Kidney epithelial cell (primary cell): ENCODE data around the gene TNFAIP2. TPM values are rescaled to one million over a fixed set of nuclear protein-coding genes. Genes with fewer than 3 reads are reported as not detected.
"Not testable (repeated sequence)": the region's sequence is repeated elsewhere in the genome, so short reads cannot be mapped to it uniquely, and the experiment has no call there.

Experiments
- DNase-seq: peaks from one replicate; pipeline ENCODE4 v3.0.0-alpha.2; 2010; ENCODE audit warnings: low read depth
- H3K27me3 ChIP-seq: 2 replicates; pipeline ENCODE4 v1.6.0; 2011; ENCODE audit warnings: low read length; ENCODE audit not compliant: control insufficient read depth, insufficient read depth
- H3K36me3 ChIP-seq: 2 replicates; pipeline ENCODE4 v1.5.1; 2011; ENCODE audit warnings: low read length; ENCODE audit not compliant: control insufficient read depth, insufficient read depth
- H3K4me3 ChIP-seq: 2 replicates; pipeline ENCODE4 v1.5.1; 2011; ENCODE audit warnings: low read depth, mild to moderate bottlenecking, control low read depth, low read length
- total RNA-seq: library from RNA; depleted of rRNA; stranded (reverse); fragments of >200 nt; gene quantifications from 2 replicates; pipeline ENCODE4 v1.2.3, GENCODE V29; 2015
- TF ChIP-seq, protein P1 (sequence below): IDR thresholded peaks from 2 replicates; pipeline ENCODE4 v1.5.1; 2011; ENCODE audit warnings: mild to moderate bottlenecking, moderate library complexity, low read length, control low read depth, inconsistent platforms; ENCODE audit not compliant: insufficient read depth, poor library complexity, severe bottlenecking

Gene TNFAIP2
- total RNA-seq, 1 donor from 2014 or later = 152 TPM

DNA sequence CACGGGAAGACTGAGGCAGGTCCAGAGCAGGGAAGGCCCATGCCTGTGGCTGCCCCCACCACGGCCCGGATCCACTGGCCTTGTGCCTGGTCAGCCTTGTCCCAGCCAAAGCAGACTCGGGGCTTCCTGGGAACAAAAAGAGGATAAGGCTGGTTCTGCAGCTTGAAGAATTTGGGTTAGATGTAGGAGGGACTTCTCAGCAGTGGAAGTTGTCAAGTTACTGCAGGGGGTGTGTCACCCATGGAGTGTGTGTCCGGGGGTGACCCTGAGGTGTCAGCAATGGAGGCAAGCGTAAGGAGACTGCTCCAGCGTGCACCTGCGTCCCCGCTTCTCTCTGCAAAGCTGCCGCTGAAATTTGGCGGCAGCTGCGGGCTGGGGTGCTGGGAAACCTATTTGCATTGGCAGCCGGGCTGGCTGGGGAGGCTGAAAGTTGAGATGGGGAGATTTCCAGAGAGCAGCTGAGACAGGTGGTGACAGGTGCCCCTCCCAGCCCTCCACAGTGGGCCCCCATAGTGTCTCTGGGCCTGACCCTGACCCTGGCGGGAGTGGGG is 12.5 kb upstream of the TNFAIP2 start:
- no peaks in the 10 kb centered on the region for H3K36me3 ChIP-seq
- H3K4me3 ChIP-seq = no peak overlapping the region
- no peaks in the 10 kb centered on the region for H3K27me3 ChIP-seq
- TF ChIP-seq, protein P1, sequence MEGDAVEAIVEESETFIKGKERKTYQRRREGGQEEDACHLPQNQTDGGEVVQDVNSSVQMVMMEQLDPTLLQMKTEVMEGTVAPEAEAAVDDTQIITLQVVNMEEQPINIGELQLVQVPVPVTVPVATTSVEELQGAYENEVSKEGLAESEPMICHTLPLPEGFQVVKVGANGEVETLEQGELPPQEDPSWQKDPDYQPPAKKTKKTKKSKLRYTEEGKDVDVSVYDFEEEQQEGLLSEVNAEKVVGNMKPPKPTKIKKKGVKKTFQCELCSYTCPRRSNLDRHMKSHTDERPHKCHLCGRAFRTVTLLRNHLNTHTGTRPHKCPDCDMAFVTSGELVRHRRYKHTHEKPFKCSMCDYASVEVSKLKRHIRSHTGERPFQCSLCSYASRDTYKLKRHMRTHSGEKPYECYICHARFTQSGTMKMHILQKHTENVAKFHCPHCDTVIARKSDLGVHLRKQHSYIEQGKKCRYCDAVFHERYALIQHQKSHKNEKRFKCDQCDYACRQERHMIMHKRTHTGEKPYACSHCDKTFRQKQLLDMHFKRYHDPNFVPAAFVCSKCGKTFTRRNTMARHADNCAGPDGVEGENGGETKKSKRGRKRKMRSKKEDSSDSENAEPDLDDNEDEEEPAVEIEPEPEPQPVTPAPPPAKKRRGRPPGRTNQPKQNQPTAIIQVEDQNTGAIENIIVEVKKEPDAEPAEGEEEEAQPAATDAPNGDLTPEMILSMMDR = no peak
- DNase-seq = no peak

DNA sequence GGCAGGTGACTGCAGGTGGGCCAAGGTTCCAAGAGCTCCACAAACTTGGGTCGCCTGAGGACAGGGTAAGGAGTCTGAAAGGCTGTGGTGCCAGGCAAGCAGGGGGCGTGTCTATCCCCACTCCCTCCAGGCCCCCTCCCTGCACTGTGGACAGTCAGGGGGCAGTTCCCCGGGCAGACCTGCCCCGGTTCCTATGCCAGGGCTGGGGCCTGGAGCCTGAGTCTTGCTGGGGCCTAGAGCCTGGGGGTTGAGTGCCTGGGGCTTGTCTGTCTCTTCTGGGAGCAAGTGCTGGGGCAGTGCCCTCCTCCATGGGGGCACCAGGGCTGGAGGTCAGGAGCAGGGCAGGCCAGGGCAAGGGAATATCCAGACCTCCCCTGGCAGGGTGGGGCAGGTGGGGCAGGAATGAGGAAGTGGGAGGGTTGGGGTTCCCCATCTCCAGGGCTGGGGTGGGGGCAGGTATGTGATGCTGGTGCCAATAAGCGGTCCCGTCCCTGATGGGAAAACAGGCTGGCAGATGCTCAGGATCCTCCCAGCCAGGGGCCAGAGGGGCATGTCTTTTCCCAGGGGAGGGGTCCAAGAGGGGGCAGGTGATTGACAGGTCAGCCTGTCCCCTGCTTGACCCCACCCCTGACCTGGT is 11.9 kb upstream of the TNFAIP2 start:
- TF ChIP-seq, protein P1 = no peak
- no peak overlapping the region for H3K4me3 ChIP-seq
- DNase-seq = no peak
- H3K27me3 ChIP-seq = no peaks in the 10 kb centered on the region
- H3K36me3 ChIP-seq = no peaks in the 10 kb centered on the region

DNA sequence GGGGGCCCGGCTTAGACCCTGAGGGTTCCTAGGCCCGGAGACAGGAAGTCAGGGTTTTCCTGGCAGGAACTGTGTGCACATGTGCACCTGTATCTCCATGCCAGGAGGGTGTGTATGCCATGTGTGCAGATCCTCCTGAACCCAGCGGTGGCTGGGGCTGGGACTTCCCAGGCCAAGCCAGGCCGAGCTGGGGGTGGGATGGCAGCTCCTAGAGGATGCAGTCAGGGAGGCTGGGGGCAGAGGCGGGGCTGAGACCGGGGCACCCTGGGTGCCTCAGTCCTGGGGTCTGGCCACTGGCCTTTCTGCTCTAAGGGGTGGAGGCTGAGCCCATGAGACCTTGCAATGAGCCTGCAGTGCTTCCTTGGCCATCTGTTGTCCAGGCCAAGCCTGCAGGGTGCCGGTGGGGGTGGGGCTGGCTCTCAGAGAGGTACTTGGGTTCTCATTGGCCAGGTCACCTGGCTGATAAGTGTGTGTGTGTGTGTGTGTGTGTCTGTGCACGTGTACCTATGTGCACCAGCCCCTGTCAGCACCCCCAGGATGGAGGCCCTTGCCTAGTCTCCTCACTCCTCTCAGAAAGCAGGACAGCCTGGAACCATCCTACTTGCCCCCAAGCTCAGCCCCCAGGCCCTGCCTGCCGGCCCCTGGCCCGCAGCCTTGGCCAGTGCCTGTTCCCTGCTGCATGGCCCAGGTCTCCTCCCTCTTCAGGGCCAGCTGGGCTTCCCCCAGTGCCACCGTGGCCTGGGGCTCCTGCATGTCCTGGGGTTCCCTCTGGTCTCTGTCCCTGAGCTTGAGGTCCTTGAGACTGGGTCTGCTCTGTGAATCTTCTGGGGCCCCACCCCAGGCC is 10.6 kb upstream of the TNFAIP2 start:
- no peaks in the 10 kb centered on the region for H3K36me3 ChIP-seq
- TF ChIP-seq, protein P1 = no peak
- no peak for DNase-seq
- H3K27me3 ChIP-seq = no peaks in the 10 kb centered on the region
- H3K4me3 ChIP-seq = no peak overlapping the region

DNA sequence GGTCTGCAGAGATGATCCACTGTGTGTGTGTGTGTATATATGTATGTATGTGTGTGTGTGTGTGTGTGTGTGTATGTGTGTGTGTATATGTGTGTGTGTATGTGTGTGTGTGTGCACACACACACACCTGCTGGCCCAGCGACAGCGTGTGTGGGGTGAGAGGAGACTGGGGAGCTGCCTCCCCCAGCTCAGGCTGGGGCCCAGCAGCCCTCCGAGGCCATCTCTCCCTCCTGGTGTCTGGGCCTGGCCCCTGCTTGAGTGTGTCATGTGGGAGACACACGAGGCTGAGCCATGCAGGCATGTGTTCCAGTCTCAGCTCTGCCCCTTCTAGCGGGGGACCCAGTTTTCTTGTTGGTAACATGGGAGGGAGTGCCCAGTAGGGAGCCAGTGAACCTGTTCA is 10.0 kb upstream of the TNFAIP2 start:
- Histone ChIP-seq H3K27me3 (no peaks in the 10 kb centered on the region), H3K36me3 (no peaks in the 10 kb centered on the region), H3K4me3 (no peak overlapping the region)
- TF ChIP-seq, protein P1 = no peak
- DNase-seq = no peak

DNA sequence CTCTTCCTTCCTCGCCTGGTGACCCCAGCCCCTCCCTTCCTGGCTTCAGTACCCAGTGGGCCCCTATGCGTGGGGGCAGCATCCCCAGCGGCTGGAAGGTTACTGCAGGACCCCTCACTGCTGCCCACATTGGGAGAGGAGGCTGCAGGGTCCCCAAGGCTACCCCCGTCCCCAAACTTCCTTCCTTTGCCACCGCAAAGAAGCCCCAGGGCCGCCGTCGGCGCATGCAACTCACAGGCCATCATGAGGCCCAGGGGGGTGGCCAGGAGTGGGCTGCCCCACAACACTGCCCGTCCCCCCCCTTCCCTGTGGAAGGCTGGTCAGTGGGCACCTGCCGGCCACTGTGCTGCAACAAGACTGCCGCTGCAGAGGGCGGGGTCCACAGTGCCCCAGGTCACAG is 9.5 kb upstream of the TNFAIP2 start:
- H3K4me3 ChIP-seq = no peak overlapping the region
- no peak for DNase-seq
- no peaks in the 10 kb centered on the region for H3K27me3 ChIP-seq
- no peaks in the 10 kb centered on the region for H3K36me3 ChIP-seq
- TF ChIP-seq, protein P1 = no peak

DNA sequence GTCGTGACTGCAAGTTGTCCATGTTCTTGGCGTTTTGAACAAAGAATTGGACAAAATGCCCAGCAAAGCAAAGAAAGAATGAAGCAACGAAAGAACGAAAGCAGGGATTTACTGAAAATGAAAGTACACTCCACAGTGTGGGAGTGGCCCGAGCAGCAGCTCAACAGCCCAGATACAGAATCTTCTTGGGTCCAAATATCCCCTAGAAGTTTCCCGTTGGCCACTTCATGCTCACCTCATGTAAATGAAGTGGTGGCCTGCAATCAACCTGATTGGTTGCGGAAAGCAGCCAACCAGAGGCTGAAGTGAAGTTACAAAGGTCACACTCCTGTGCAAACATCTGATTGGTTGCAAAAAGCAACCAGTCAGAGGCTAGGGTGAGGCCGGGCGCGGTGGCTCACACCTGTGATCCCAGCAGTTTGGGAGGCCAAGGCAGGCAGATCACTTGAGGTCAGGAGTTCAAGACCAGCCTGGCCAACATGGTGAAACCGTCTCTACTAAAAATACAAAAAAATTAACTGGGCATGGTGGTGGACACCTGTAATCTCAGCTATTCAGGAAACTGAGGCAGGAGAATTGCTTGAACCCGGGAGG is 8.1 kb upstream of the TNFAIP2 start:
- not testable (repeated sequence) for DNase-seq, H3K36me3 ChIP-seq, H3K4me3 ChIP-seq, H3K27me3 ChIP-seq
